HepG2 (cell line): ENCODE measurements around the gene PRKRIP1. TPM values are rescaled to one million over a fixed set of nuclear protein-coding genes. Genes with fewer than 3 reads are reported as not detected.
A peak's percentile ranks its signal among the peaks of the same experiment; 100 is the strongest.

Experiments used
- ARNT2 ChIP-seq: sonication (generic); formaldehyde crosslinking; IDR thresholded peaks from 2 replicates; pipeline ENCODE4 v1.8.0; 2022; ENCODE audit warnings: mild to moderate bottlenecking, low read depth, missing genetic modification reagents, moderate library complexity
- DR1 ChIP-seq: sonication (generic); formaldehyde crosslinking; IDR thresholded peaks from 2 replicates; pipeline ENCODE4 v1.8.0; 2021; ENCODE audit warnings: mild to moderate bottlenecking, missing genetic modification reagents, inconsistent platforms
- ELF3 ChIP-seq: IDR thresholded peaks from 2 replicates; pipeline ENCODE4 v1.6.1; 2016; ENCODE audit warnings: missing genetic modification reagents, missing compliant biosample characterization
- FOXO4 ChIP-seq: sonication (generic); formaldehyde crosslinking; conservative IDR thresholded peaks from 2 replicates; pipeline ENCODE4 v1.8.1; 2023; ENCODE audit warnings: missing genetic modification reagents
- GATAD1 ChIP-seq: IDR thresholded peaks from 2 replicates; pipeline ENCODE4 v1.6.1; 2016; ENCODE audit warnings: missing genetic modification reagents, missing compliant biosample characterization
- GFI1 ChIP-seq: sonication (generic); formaldehyde crosslinking; IDR thresholded peaks from 2 replicates; pipeline ENCODE4 v1.5.0; 2020; ENCODE audit warnings: missing genetic modification reagents, mild to moderate bottlenecking, borderline replicate concordance
- HIVEP1 ChIP-seq: sonication (generic); formaldehyde crosslinking; IDR thresholded peaks from 2 replicates; pipeline ENCODE4 v1.4.0; 2020; ENCODE audit warnings: mild to moderate bottlenecking, missing genetic modification reagents
- ISL2 ChIP-seq: sonication (generic); formaldehyde crosslinking; IDR thresholded peaks from 2 replicates; pipeline ENCODE4 v1.5.0; 2020; ENCODE audit warnings: missing genetic modification reagents
- MIER2 ChIP-seq: IDR thresholded peaks from 2 replicates; pipeline ENCODE4 v1.6.1; 2016; ENCODE audit warnings: missing biosample characterization, missing genetic modification reagents
- MXD1 ChIP-seq: sonication (generic); formaldehyde crosslinking; IDR thresholded peaks from 2 replicates; pipeline ENCODE4 v1.4.0; 2020; ENCODE audit warnings: mild to moderate bottlenecking, missing genetic modification reagents
- NFKB2 ChIP-seq: sonication (generic); formaldehyde crosslinking; IDR thresholded peaks from 2 replicates; pipeline ENCODE4 v1.4.0; 2020; ENCODE audit warnings: missing genetic modification reagents, borderline replicate concordance
- PPARG ChIP-seq: conservative IDR thresholded peaks from 2 replicates; pipeline ENCODE4 v1.6.1; 2016; ENCODE audit warnings: missing biosample characterization, missing genetic modification reagents
- SOX5 ChIP-seq: IDR thresholded peaks from 2 replicates; pipeline ENCODE4 v1.6.1; 2016; ENCODE audit warnings: borderline replicate concordance
- TAF1 ChIP-seq: sonication (generic); formaldehyde crosslinking; IDR thresholded peaks from 2 replicates; pipeline ENCODE4 v1.4.0; 2020; ENCODE audit warnings: missing genetic modification reagents
- TFDP1 ChIP-seq: IDR thresholded peaks from 2 replicates; pipeline ENCODE4 v1.6.1; 2016; ENCODE audit warnings: missing compliant biosample characterization, missing genetic modification reagents, borderline replicate concordance
- TFE3 ChIP-seq: IDR thresholded peaks from 2 replicates; pipeline ENCODE4 v1.6.1; 2016
- ZNF652 ChIP-seq: IDR thresholded peaks from 2 replicates; pipeline ENCODE4 v1.6.1; 2016; ENCODE audit warnings: low read depth, borderline replicate concordance
- ZNF704 ChIP-seq: sonication (generic); formaldehyde crosslinking; IDR thresholded peaks from 2 replicates; pipeline ENCODE4 v1.8.1; 2023; ENCODE audit warnings: mild to moderate bottlenecking, inconsistent platforms, moderate library complexity, missing genetic modification reagents, borderline replicate concordance
- ZNF710 ChIP-seq: sonication (generic); formaldehyde crosslinking; IDR thresholded peaks from 2 replicates; pipeline ENCODE4 v1.5.0; 2020; ENCODE audit warnings: mild to moderate bottlenecking, missing genetic modification reagents, borderline replicate concordance
- ZNF788 ChIP-seq: sonication (generic); formaldehyde crosslinking; IDR thresholded peaks from 2 replicates; pipeline ENCODE4 v1.5.0; 2020; ENCODE audit warnings: mild to moderate bottlenecking, missing genetic modification reagents, borderline replicate concordance
- polyA plus RNA-seq, 8 experiments: library from polyadenylated mRNA; depleted of rRNA in 3 of 8; stranded (reverse) in 7 of 8; unstranded in 1 of 8; fragments of >200 nt; fragmentation: Illumina TruSeq in 4 of 8; extraction: Trizol in 4 of 8; gene quantifications; 2 replicates each; pipeline versions ENCODE4 v1.2.1 to v1.2.3, GENCODE V29; 2011 to 2016; ENCODE audit warnings: low read depth in 4 of 8, missing spikeins in 1 of 8, mixed read lengths in 1 of 8; ENCODE audit not compliant: insufficient read depth in 1 of 8
- total RNA-seq, 5 experiments: library from RNA; depleted of rRNA; stranded (reverse); fragments of >200 nt; fragmentation: Illumina TruSeq; extraction: Trizol; gene quantifications; 2 replicates each; pipeline ENCODE4 v1.2.3, GENCODE V29; 2016; ENCODE audit warnings: low read depth in 1 of 5

PRKRIP1 gene
- total and polyA plus RNA-seq, 2 of the 13 experiments (the other 11 are each of a cell fraction or from before 2014, with no cell fraction given) = 13.2 to 16.8 TPM

- TF ChIP-seq ZNF710 (peak; percentile 15; the same call in 1 of the 2 replicates), MIER2 (CRISPR knock-in tag) (0 out of 2 replicates have a peak, but pooled peaks have one; percentile 14), HIVEP1 (CRISPR knock-in tag) (peak; percentile 8; the same call in 1 of the 2 replicates), ZNF652 (CRISPR knock-in tag) (peak; percentile 81), MXD1 (0 out of 2 replicates have a peak, but pooled peaks have one; percentile 63), GATAD1 (CRISPR knock-in tag) (peak; percentile 85), ARNT2 (CRISPR knock-in tag) (peak; percentile 37; the same call in 1 of the 2 replicates), ELF3 (peak; percentile 64; the same call in 1 of the 2 replicates), TFDP1 (peak; percentile 57; the same call in 1 of the 2 replicates), DR1 (CRISPR knock-in tag) (peak; percentile 57; the same call in 1 of the 2 replicates), SOX5 (CRISPR knock-in tag) (peak; percentile 15; the same call in 1 of the 2 replicates), ZNF788 (CRISPR knock-in tag) (peak; percentile 26; the same call in 1 of the 2 replicates), GFI1 (CRISPR knock-in tag) (0 out of 2 replicates have a peak, but pooled peaks have one; percentile 24), PPARG (CRISPR knock-in tag) (peak; percentile 56; the same call in 1 of the 2 replicates), NFKB2 (CRISPR knock-in tag) (peak; percentile 51; the same call in 1 of the 2 replicates), ISL2 (CRISPR knock-in tag) (0 out of 2 replicates have a peak, but pooled peaks have one; percentile 31), ZNF704 (CRISPR knock-in tag) (0 out of 2 replicates have a peak, but pooled peaks have one; percentile 49), TFE3 (CRISPR knock-in tag) (peak; percentile 67; the same call in 1 of the 2 replicates), FOXO4 (CRISPR knock-in tag) (peak; percentile 86; the same call in 1 of the 2 replicates), TAF1 (CRISPR knock-in tag) (peak; percentile 89)
These were observed 32.4 kb upstream of the PRKRIP1 start (continued) for GRCh38 chr7:102363549-102364393.
